ENCODE data around the gene CCDC148.

- TF ChIP-seq, protein P1, sequence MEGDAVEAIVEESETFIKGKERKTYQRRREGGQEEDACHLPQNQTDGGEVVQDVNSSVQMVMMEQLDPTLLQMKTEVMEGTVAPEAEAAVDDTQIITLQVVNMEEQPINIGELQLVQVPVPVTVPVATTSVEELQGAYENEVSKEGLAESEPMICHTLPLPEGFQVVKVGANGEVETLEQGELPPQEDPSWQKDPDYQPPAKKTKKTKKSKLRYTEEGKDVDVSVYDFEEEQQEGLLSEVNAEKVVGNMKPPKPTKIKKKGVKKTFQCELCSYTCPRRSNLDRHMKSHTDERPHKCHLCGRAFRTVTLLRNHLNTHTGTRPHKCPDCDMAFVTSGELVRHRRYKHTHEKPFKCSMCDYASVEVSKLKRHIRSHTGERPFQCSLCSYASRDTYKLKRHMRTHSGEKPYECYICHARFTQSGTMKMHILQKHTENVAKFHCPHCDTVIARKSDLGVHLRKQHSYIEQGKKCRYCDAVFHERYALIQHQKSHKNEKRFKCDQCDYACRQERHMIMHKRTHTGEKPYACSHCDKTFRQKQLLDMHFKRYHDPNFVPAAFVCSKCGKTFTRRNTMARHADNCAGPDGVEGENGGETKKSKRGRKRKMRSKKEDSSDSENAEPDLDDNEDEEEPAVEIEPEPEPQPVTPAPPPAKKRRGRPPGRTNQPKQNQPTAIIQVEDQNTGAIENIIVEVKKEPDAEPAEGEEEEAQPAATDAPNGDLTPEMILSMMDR (IDR thresholded peaks at IDR 0.05) = no peak
- TF ChIP-seq POLR2A (IDR thresholded peaks at IDR 0.05) = no peak
Observed at GRCh38 chr2:158323381-158323780, 133.2 kb downstream of the CCDC148 start.

Measured in Peyer's patch (tissue), 4 donors.